ENCODE data around the gene TMF1.

TMF1 gene

DNA sequence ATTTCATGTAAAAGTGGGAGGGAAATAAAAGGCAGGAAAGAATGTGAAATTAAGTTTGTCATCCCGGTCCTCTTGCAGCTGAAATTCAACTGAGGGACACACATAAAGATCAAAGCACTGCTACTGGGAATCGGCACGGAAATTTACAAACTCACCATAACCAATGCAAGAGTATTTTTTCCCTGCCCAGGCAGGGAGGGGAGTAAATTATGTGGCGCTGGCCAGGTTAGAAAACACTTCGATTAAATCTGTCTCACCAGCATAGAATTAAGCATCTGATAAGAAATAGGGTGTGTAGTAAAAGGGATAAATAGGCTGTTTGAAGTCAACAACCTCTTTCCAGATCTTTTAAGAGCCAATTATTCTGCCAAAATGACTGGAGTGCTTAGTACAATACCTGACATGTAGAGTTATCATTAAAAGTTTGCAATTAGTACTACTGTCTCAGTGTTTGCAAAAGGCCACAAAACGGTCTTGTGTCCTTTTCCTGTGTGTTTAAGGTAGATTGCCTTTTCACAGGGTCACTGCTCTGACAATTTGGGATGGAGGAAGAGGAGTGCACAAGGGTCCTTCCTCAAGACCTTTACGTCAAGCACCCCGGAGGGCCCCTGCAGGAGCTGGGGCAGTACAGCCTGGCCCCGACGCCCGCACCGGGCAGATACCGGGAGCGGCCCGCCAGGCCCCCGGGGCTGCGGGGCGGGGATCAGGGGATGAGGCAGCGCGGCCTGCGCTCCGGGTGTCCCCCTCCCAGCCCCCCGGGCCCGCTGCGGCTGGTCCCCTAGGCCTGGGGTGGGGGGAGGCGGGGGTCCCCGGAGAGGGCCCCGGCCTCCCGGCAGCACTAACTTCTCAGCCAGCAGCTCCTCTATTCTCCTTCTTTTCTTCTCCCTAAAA is 27.4 kb upstream of the TMF1 start:
- peak; percentile 19 for DNase-seq

DNA sequence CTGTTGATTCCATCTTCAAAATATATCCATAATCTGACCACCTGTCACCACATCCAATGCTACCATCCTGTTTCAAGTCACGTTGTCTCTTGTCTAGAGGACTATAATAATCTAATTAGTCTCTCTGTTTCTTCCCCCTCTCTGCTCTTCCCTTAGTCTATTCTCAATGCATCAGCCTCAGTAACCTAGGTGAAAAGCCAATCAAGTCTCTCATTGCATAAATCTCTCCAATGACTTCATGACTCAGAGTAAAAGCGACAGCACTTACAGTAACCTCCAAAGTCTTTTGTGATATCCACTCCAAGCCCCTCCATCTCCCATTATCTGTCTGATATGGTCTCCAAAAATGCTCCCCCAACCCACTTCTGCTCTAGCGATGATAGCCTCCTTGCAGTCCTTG is 20.8 kb upstream of the TMF1 start:
- no peak for DNase-seq

GRCh38 chr3:69066121-69066520 is 14.0 kb upstream of the TMF1 start:
- DNase-seq = no peak

DNA sequence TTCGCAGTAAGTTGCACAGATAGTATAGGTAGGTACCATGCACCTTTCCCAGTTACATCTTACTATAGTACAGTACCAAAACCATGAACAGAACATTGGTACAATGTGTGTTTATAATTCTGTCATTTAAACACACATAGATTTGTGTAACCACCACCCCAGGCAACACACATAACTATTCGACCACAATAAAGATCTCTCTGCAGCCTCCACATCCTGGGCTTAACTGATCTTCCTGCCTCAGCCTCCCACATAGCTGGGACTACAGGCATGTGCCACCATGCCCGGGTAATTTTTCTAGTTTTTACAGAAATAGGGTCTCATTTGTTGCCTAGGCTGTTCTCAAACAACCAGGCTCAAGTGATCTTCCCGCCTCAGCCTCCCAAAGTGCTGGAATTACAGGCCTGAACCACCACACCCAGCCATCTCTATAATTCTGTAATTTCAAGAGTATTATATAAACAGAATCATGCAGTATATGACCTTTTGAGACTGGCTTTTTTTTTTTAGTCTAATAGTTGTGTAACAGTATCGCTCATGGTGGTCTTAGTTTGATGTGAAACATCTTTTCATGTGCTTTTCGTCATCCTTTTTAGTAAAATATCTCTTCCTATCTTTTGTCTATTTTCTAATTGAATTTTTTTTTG is 13.3 kb upstream of the TMF1 start:
- no peak for DNase-seq

GRCh38 chr3:69063636-69064035 is 11.5 kb upstream of the TMF1 start:
- no peak for DNase-seq

DNA sequence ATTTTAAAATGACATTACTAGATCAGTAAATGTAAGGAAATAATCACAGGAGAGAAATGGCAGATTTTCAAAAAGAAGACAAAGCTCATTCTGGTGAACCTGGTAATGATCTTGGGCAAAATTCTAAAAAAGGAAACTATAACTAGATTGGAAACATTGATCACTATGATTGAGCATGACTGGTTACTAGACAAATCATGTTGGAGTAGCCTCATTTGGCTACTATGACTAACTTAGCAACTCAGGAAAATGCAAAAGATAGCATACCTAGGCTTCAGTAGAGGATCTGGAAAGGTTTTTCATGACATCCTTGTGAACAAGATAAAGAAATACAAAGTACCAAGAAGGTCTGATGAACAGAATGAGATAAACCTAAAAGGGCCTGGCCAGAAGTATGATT is 7.6 kb upstream of the TMF1 start:
- DNase-seq = no peak

DNA sequence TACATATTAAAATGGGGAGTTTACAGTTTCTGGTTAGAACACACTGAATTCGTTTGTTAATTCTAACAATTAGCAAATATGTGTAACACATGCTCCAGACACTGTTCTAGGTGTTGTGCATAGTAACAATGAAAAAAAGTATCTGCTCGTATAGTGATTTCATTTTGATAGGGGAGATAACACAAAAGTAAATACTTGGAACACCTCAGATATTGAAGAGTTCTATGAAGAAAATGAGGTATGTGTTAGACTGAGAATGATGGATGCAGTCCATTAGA is 6.8 kb upstream of the TMF1 start:
- DNase-seq = no peak

DNA sequence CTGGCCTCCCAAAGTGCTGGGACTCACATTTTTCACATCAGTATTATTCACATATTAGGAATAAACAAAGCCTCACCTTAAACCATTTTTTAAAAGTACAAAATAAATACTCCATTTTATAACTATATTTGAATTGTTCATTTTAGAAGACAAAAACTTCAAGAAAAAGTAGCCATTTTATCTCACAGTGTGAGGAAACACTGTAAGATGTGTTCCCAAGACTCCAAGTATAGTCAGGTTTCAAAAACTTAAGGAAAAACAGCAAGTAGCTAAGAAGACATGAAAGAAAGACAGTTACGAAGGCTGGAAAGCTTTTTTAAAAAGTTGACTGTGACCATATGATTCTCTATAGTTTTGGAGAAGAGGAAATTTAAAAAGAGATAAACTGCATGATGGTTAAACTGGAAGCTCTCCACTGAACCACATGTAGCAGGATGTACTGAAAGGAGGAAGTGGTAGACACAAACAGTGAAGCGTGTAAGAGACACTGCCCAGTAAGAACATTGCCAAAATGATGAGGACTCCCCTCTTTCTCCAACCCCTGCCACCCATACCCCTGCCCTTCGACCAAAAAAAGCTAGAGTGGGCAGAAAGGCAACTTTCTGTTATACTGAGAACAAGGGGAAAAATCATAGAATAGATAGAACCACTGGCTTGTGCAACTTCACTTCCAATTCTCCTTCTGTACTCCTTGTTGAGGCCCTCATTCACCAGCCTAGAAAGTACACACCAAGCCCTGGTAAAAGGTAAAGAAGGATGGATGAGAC is 6.2 kb upstream of the TMF1 start:
- DNase-seq = no peak

GRCh38 chr3:69052472-69052898 is 352 bp upstream of the TMF1 start:
- DNase-seq = no peak

DNA sequence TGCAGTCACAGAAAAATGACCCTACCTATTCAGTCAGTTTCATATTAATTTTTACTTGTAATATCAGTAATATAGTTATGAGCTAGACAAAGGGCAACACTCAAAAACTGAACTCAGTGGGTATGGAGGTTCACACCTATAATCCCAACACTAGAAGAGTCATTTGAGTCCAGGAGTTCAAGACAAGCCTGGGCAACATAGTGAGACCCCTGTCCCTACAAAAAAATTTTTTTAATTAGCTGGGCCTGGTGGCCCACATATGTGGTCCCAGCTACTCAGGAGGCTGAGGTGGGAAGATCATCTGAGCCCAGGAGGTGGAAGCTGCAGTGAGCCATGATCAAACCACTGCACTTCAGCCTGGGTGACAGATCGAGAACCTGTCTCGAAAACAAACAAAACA is 3.1 kb downstream of the TMF1 start:
- DNase-seq = no peak

DNA sequence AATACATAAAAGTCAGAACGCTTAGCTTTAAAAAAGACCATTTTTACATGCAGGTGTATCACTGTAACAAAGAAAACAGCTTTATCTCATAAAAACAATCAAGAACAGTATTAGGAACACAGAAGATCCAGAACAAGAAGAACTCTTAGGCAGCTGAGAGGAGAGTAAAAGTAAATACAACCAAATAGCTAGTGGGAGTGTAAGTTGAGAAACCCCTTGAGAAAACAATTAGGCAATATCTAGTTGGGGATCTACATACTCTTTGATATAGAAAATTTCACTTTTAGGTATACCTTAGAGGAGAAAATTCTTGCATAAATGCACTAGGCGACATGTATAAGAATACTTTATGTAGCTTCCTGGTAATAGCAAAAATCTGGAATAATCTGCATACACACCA is 7.5 kb downstream of the TMF1 start:
- DNase-seq = no peak

GRCh38 chr3:69033470-69033869 is 18.7 kb downstream of the TMF1 start:
- DNase-seq = no peak

DNA sequence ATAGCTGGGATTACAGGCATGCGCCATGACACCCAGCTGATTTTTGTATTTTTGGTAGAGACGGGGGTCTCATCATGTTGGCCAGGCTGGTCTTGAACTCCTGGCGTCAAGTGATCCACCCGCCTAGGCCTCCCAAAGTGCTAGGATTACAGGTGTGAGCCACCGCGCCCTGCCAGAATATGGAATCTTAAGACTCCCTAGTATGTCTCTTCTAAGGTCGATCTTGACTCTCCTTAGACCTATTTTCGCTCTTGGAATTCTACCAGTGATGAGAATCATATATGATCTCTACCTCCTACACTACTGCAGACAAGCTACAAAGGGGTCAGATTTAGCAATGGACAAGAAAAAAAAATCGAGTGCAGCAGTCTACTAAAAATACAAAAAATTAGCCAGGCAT is 19.4 kb downstream of the TMF1 start:
- no peak for DNase-seq

GRCh38 chr3:69032142-69032541 is 20.0 kb downstream of the TMF1 start:
- DNase-seq = no peak

- DNase-seq = no peak
Observed at GRCh38 chr3:69031635-69032034, 20.5 kb downstream of the TMF1 start.

- DNase-seq = no peak
Observed at GRCh38 chr3:69020857-69021256, 31.3 kb downstream of the TMF1 start.

DNA sequence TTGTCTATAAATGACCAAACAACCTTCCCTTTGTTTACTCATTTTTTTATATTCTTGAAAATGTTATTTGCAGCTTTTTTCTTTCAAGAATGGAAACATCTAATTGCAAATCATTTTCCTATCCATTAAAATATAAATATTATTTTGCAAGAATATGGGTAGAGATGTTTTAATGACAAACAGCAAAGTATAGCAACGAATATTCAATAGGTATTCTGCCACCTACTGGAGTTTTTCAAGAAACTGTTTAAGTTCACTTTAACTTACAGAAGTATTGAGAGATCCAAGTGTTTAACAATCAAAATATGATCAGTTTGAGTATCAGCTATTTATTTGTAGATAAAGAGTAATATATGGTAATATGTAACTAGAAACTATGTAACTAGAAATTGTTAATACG is 31.7 kb downstream of the TMF1 start:
- DNase-seq = no peak

GRCh38 chr3:69016901-69017300 is 35.2 kb downstream of the TMF1 start:
- DNase-seq = no peak

GRCh38 chr3:69016102-69016501 is 36.0 kb downstream of the TMF1 start:
- no peak for DNase-seq

DNA sequence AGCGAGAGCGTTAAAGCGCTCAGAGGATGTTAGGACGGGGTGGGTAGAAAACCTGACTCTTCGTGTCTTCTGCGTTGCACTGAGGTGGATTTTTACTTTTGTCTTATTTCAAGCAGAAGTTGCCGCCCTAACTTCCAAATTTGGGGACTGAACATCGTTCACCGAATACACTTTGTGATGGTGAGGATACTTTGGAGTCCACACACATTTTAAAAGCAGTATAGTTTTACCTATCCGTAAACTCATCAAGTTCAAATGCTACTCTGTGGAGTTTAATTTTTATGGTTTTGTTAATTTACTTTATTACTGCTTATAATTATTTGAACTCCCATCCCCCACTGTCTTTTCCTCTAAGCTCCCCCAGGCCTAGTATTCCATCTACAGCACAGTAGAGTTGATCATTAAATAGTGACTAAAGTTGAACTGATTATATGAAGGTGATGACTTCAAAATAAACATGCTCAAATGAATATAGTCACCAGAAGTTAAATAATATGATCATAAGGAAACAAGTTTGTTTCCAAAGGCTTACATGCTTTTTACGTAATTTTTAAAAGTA is 38.0 kb downstream of the TMF1 start:
- no peak for DNase-seq

- DNase-seq = peak; percentile 84
Observed at GRCh38 chr3:69013253-69014021, 38.7 kb downstream of the TMF1 start, which contains the start of gene EOGT. TSS of gene EOGT (minus strand) at chr3:69013684. CDS start at chr3:69009846, 3,838 bp downstream.

- DNase-seq = no peak
Observed at GRCh38 chr3:69012800-69013252, 39.3 kb downstream of the TMF1 start.
